Posterior vena cava (tissue), 2 donors: ENCODE data around the gene SLC38A7. TPM values are rescaled to one million over a fixed set of nuclear protein-coding genes. Genes with fewer than 3 reads are reported as not detected.
"Not testable (repeated sequence)": the region's sequence is repeated elsewhere in the genome, so short reads cannot be mapped to it uniquely, and the experiment has no call there.

Source experiments
- DNase-seq: peaks from one replicate; pipeline ENCODE4 v3.0.0-alpha.2; 2020; ENCODE audit warnings: low spot score
- intact Hi-C, 2 donors: fragments of 100-400 bp; cut with DNase I; formaldehyde crosslinking; loops; one replicate each; pipeline versions ENCODE4 v1.14.1 to v1.14.2; 2022 to 2023
- total RNA-seq, 2 donors: library from RNA; stranded (reverse); fragmentation: NEBNext Ultra II Directional; extraction: Animal tissue kit (Norgen Biotek cat#: 25700); gene quantifications; one replicate each; pipeline ENCODE4 v1.2.1, GENCODE V29; 2021
- donor health status: DM: yes; HTN: yes; CAD: no.
- donor health status: DM: yes; HTN: yes; CAD: no.

SLC38A7 gene
- total RNA-seq, 2 donors from 2014 or later: 13.2 to 16.2 TPM

DNA sequence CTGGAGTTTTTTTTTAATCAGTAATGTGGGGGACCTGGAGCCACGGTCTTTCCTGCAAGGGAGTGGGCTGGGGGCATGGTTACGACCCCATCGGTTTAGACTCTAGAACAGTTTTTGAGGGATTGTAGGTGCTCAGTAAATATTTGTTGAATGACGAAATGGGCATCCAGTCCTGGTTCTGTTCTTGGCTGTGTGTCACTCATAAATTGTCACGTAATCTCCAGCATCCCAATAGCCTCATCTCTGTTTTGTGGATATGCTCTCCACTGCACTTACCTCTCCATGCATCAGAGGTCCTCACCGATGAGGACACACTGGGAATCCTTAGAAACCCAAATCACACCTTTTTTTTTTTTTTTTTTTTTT, 497 bp upstream of the SLC38A7 start:
- intact Hi-C loops: no loop called here
- DNase-seq: no peak

DNA sequence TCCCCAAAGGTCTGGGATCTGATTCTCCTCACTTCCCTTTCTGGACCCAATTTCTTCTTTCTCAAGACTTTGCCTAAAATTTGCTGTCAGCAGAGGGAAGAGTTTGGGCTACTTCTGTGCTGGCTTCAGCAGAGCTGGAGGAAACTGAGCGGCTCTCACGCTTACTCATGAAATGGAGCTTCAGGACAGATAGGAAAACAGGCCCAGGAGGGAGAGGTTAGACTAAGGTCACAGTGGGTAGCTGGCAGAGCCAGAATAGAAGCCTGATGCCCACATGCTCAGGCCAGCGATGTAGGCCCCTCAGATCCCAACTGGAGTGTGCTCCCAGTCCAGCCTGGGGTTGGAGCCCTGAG, 593 bp downstream of the SLC38A7 start:
- intact Hi-C loops: no loop called here
- DNase-seq: no peak

DNA sequence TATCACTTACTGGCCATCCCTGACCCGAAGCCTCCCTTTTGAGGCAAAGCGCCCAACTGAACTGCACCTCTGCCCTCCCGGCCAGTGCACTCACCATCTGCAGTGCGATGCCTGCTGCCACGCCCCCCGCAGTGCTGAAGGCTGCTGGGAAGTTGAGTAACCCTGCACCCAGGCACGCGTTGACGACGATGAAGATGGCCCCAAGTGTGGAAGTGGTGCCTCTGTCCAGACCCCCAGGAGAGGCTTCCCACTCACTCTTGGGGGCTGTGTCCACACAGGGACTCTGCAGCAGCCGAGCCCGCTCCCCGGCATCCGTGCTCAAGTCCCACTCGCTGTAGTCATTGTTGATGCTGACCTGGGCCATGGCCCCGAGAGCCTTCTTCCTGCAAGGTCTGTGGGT, 4.8 kb downstream of the SLC38A7 start:
- peak; percentile 62 for DNase-seq
- intact Hi-C loops: no loop called here

DNA sequence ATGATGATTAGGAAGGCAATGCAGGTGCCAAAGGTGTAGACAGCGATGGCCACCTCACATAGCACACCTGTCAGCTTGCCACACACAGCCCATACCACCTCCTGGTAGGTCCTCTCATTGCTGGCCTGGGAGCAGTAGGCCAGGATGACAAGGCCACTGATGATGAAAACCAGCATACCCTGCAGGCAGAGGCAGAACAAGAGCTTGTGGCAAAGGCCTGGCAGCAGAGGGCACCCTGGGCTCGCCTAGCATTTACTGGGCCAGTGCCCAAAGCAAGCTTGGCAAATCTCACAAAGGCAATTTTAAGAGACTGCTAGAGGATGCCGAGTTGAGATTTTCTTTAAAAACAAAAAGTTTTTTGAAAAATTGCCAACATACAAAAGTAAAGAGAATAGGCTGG, 5.9 kb downstream of the SLC38A7 start:
- peak; percentile 18 for DNase-seq
- intact Hi-C loops: no loop called here

DNA sequence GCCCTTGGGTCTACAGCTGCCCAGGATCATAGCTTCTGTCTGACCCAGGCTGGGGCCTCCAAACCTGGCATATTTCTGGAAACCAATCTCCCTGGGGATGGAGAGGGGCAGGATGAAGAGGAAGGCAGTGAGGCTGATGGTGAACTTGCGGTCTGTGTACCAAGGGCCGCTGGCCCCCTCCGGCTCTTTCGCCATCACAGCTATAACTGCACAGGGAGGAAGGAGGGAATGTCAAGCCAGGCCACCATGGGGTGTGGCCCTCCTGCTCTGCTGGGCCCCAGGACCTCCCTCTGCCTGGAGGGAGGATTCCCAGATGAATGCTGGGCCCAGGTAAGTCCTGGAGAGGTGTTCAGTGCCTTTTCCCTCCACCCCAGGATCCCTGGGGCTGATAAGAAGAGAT, 6.3 kb downstream of the SLC38A7 start:
- DNase-seq: no peak
- intact Hi-C loops: no loop called here

DNA sequence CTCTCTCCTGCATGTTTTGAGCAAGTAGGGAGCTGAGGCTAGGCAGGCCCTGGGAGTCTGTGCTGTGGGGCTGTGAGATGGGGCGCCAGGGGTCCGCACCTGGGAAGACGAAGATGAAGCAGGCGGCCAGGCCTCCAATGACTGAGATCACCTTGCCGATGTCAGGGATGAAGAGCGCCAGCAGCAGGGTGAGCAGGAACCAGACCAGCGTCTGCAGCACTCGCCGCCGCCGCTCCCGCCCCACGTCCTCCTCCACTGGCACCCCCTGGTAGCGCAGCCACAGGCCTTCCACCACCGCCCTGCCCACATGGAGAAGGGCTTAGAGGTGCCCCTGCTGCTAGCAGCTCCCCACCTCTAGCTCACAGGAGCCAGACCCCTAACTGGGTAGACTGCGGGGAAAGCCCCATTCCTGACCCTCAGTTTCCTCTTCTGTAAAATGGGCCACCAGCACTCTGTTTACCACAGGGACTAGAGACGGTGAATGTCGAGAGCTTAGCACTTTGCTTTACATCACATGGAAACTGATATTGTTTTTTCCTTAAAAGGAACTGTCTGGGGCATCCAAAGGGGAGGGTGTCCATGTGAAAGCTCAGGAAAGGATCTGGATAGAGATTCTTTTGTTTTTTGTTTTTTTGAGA, 13.5 kb downstream of the SLC38A7 start:
- no peak for DNase-seq
- intact Hi-C loops: no loop called here

DNA sequence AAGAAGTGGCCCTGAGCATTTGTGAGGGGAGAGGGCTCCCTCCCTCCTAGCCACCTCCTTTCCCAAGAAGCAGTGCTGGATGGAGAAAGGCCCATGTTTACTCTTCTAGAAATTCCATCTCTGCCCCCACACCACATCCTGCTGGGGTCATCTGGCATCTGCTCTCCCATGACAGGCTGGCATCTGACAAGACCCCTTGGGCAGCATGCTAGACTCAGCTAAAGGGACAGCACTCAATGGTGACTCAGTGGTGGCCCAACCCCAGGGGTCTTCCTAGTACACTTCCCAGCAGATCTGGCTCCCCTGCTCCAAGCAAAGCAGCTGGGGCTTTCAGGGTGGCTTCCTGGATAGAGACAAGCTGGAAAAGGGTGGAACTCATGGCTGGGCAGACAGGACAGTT, 14.4 kb downstream of the SLC38A7 start:
- DNase-seq: no peak
- intact Hi-C loops: no loop called here

DNA sequence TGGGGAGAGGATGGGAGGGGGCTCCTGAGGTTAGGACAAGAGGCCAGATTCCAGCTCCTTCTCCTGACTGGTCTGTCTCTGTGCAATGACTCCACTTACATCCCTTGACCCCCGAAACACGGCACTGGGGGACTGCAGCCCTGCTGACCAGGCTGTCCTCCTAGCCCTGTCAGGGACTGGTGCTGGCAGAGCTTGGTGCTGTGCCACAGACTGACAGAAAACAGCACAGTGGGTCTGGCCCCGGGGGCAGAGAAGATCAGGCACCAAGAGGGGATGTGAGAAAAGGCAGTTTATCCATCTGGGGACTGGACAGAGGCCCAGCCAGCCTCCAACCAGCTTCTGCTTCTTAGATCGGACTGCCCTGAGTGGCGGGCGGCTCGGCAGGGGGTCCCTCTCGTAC, 19.4 kb downstream of the SLC38A7 start:
- intact Hi-C loops: loop anchor here in 1 of 2 donors (5.0 kb wide), 1 partner anchor 982 kb away; no protein-coding TSS in a partner anchor
- DNase-seq: no peak

DNA sequence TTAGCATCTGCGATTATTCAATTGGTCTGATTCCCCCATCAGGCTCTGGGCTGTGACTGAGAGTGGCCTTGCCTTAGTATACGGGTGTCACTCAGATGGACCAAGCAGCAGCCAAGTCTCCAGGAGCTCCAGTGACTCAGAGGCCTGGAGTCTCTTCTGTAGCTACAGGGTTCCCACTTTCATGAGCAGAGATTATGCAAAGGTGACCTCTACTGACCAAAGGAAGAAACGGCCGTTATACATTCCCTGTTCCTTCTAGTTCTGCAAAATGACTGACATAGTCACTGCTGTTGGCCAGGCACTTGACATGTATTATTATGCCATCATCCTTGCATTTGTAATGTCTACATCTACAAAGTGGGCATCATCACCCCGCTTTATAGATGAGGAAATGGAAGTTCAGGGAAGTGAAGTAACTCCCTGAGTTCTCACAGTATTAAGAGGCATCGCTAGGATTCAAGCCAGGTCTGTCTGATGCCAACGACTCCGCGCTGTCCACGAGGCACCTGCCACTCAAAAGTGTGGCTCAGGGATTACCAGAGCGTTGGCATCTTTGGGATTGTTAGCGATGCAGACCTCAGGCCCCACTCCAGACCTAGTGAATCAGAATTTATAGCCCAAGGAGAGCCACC, 23.3 kb downstream of the SLC38A7 start:
- intact Hi-C loops: no loop called here
- DNase-seq: no peak

DNA sequence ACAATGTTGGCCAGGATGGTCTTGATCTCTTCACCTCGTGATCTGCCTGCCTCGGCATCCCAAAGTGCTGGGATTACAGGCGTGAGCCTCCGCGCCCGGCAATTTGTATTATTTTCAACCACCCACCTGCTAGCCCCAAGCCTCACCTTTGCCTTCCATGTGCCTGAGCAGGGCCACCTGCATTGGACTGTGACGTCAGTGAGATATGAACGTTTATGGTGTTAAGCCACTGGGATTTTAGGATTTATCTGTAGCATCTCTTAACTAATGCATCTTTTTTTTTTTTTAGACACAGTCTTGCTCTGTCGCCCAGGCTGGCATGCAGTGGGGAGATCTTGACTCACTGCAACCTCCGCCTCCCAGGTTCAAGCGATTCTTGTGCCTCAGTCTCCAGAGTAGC, 24.7 kb downstream of the SLC38A7 start:
- DNase-seq, intact Hi-C loops: not testable (repeated sequence)

DNA sequence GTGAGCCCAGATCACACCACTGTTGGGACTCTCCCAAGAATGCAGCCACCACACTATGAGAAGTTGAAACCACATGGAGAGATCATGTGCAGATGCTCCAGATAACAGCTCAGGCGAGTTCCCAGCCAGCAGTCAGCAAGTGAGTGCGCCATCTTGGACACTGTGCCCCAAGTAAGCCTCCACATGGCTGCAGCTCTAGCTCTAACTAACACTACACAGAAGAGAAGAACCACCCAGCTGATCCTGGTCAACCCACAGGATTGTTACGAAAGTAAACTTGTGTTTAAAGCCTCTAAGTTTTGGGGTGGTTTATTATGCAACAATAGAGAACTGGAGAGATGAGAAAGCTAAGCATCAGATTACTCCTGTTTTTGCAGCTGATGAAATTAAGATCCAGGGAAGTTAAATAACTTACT, 25.8 kb downstream of the SLC38A7 start:
- DNase-seq: no peak
- intact Hi-C loops: no loop called here

DNA sequence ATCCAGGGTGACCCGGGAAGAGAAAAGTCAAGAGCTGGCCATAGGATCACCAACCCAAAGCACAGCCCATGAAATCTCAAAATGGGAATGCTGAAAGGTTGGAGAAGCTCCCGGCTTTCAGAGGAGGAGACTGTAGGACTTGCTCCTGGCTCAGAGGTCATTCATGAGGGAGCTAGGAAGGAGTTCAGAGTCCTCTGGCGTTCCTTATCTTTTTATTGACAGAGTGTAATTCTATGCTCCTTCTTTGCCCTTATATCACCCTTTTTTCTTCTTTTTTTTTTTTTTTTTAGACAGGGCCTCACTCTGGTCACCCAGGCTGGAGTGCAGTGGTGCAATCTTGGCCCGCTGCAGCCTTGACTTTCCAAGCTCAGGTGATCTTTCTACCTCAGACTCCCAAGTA, 27.7 kb downstream of the SLC38A7 start:
- no peak for DNase-seq
- intact Hi-C loops: no loop called here

DNA sequence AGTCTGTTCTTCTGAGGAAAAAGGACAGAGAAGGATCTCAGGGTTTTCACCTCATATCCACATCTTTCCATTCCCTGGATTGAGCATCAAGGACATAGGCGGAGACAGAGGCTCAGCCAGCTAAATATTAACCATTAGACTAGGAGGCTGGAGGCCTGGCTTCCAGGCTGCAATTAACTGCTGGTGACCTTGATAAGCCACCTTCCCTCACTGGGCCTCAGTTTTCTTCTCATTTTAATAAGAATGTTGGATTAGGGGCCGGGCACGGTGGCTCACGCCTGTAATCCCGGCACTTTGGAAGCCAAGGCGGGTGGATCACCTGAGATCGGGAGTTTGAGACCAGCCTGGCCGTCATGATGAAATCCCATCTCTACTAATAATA, 29.4 kb downstream of the SLC38A7 start:
- no peak for DNase-seq
- intact Hi-C loops: no loop called here

DNA sequence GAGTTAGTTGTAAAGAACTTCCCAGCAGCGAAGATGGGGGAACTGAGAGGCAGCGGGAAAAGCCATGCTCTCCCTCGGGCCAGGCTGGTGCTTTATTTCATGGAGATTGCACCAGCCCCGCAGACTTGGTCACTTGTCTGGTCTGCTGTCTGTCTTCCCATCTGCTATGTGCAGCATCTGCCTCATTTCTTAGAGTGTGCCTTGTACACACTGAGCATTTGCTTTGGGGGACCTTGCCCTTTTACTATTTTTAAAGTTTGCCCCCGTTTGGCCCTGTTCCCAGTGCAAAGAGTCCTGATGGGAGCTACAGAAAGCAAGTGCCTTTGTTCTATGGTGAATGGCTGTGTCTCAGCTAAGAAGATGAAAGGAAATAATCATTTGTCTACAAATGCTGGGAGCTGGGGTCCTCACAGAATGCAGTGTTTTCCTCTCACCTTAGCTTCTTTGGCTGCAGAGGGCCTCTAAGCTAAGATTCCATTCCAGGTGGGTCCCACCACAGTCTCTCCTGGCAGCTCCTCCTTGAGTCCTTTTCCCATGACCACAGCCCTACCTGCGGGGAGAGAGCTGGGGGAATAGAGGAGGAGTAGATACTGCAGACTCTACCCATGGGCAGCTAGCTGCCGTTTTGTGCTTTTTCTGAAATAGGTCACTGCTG, 29.9 kb downstream of the SLC38A7 start:
- intact Hi-C loops: no loop called here
- DNase-seq: no peak

DNA sequence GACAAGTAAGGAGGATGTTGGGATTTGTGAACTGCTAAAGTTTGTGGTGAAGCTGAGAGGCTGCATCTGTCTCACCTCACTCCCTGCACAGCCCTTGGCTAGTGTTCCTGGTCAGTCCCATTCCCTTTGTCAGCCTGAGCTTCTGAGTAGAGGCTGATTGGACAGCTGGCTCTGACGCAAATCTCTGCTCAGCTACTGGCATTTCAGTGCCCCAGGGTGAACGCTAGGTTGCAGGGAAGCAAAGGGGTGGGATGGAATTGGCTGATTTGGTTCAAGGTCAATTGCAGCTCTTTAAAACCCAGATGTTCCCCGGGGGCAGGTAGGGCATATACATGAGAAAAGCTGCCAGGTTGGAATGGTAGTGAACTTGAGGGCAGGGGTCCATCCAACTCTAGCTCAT, 31.8 kb downstream of the SLC38A7 start:
- intact Hi-C loops: no loop called here
- no peak for DNase-seq

DNA sequence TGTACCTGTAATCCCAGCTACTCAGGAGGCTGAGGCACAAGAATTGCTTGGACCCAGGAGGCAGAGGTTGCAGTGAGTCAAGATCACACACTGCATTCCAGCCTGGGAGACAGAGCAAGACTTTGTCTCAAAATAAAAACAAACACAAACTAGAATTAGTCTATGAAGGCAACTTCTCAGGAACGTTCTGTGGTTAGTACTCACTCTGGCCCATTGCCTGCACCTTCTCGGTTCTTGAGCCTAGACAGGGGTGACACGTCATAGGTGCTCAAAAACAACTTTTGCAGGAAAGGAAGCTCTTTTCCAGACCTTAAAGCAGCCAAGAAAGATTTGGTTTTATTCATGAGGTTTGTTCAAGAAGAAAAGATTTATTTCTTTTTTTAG, 32.6 kb downstream of the SLC38A7 start:
- DNase-seq: no peak
- intact Hi-C loops: no loop called here

DNA sequence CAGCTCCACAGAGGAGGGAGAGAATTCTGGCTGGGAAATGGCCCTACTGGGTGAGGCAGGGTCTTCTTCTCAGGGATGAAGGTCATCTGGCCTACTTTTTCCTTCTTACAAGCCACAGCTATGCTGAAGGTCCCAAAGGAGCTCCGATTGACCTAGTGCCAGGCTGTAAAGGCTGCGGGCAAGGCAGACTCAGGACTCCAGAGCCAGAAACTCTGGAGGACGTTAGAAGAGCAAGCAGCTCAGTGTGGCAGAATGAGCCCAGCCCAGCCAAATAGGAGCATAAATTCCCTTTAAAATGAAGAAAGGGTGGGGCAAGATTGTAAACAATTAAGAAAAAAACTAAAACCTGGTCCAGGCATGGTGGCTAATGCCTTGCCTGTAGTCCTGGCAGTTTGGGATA, 34.9 kb downstream of the SLC38A7 start:
- DNase-seq: no peak
- intact Hi-C loops: no loop called here

DNA sequence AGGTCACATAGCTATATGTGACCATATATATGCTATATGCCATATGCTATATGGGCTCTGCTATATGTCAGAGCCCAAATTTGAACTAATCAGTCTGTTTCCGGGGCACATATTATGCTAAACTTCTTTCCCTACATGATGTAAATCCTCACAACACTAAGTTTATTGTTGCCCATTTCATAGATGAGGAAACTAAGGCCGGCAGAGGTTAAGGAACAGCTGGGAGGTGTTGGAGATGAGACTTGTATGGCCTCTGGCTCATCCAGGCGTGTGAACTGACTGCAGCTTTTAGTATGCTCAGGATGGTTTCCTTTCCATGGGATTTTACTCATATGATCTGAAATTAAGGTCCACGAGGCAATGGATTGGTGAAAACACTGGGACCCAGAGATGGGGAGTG, 37.5 kb downstream of the SLC38A7 start:
- DNase-seq: no peak
- intact Hi-C loops: no loop called here

DNA sequence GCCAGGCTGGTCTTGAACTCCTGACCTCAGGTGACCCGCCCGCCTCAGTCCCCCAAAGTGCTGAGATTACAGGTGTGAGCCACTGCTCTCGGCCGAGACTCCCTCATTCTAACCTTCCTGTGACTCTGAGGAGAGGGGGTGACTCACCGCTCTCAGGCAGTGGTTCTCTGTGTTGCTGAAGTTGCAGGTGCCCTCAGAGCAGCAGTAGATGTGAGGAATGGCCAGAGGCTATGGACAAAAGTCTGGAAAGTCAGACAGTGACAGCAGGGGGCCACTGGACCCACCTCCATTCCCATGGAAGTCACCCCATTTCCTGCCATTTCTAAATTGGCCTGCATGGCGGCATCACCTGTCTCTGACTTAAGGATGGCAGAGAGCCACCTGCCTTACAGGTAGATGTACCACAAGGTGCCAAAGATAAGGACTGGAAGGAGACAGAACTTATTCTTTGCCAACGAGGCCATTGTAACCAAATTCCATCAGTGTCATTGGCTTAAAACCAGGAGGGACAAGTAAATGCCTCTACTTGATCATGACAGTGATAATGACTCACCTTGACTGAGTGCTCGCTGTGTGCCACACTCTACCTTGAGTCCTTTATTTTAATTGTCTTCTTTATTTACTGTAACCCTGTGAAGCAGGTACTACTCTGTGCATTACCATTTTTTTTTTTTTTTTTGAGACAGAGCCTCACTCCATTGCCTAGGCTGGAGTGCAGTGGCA, 39.6 kb downstream of the SLC38A7 start:
- intact Hi-C loops: no loop called here
- DNase-seq: no peak

DNA sequence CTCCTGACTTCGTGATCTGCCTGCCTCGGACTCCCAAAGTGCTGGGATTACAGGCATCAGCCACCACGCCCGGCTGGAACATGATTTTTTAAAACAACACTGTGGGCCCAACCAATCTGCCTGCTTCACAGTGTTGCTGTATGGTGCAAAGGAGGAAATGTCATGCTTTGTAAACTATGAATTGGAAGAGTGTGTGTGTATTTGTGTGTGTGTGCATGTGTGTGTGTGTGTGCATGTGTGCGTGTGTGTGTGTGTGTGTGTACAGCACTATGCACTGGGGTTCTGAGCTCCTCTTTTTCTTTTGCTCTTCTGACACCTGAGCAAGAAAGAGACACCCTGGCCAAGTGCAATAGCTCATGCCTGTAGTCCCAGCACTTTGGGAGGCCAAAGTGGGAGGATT, 40.5 kb downstream of the SLC38A7 start:
- intact Hi-C loops: no loop called here
- DNase-seq: no peak

DNA sequence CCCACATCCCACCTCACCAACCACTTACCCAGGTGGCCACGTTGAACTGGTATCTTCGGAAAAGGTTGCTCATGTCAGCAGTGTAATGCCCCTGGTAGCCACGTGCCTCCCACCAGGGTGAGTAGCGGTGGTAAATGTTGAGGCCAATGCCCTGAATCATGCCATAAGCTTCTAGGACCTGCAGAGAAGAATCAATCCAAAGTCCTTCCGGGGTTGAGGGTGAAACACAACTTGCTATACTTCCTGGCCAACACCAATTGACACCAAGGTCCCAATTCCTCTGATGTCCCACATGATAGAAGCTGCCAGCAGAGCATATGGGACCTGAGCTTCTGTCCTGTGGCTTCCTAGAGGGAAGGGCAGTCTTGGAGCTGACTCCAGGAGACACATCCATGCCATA, 43.6 kb downstream of the SLC38A7 start:
- intact Hi-C loops: no loop called here

More for the DNA sequence above, 43.6 kb downstream of the SLC38A7 start:
- no peak for DNase-seq
